Caki2 (cell line): ENCODE data around the gene ACO2. TPM values are rescaled to one million over a fixed set of nuclear protein-coding genes. Genes with fewer than 3 reads are reported as not detected.

ENCODE experiments used
- DNase-seq: peaks from one replicate; pipeline ENCODE4 v3.0.0-alpha.2; 2015; ENCODE audit warnings: low read depth
- in situ Hi-C: cut with HindIII; loops from 2 replicates; pipeline ENCODE4 v1.10.0; 2016; ENCODE audit warnings: low sequenced_read_pairs, low pct_unique_long_range_greater_than_20kb, mixed read lengths
- total RNA-seq: library from RNA; depleted of rRNA; stranded (reverse); fragments of >200 nt; shearing (Covaris generic); gene quantifications from 2 replicates; pipeline ENCODE4 v1.2.3, GENCODE V29; 2014; ENCODE audit warnings: low replicate concordance

Gene ACO2
- total RNA-seq, 1 experiment from 2014 or later = 152 TPM

- in situ Hi-C loops = no loop called here
- DNase-seq = no peak
Measured at GRCh38 chr22:41482319-41482935, 13.5 kb downstream of the ACO2 start.

DNA sequence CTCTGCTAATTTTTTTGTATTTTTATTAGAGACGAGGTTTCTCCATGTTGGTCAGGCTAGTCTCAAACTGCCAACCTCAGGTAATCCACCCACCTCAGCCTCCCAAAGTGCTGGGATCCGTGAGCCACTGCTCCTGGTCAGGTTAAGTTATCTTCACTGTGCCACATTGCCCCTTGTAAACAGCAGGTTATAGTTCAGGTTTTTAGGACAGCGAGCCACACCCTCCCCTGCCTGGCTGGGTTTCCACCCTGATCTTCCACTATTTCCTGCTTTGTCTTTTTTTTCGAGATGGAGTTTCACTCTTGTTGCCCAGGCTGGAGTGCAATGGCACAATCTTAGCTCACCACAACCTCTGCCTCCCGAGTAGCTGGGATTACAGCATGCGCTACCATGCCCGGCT, 16.1 kb downstream of the ACO2 start:
- no peak for DNase-seq

GRCh38 chr22:41487037-41487935, 18.4 kb downstream of the ACO2 start:
- no peak for DNase-seq
- in situ Hi-C loops = no loop called here

More for the DNA sequence above, 16.1 kb downstream of the ACO2 start:
- in situ Hi-C loops = no loop called here

DNA sequence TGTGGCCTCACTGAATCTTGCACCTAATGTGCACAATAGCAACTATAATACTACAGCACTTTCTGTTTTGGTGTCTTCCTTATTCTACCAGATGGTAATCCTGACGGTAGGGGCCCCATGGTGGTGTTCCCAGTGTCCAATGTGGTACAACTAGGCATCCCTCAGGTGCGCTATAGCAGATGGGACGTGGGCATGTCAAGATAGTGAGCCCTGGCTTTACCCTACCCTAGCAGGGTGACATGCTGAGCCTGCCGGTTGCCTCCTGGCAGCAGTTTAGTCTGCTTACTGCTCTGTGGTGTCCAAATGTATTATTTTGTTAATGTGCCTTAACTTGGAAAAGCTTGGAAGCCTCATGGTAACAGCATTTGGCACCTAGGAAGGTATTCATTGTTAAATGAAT, 19.2 kb downstream of the ACO2 start:
- in situ Hi-C loops = no loop called here

GRCh38 chr22:41488596-41489385, 19.9 kb downstream of the ACO2 start:
- no peak for DNase-seq
- in situ Hi-C loops = no loop called here

More for the DNA sequence above, 19.2 kb downstream of the ACO2 start:
- no peak for DNase-seq

GRCh38 chr22:41491374-41492100, 22.6 kb downstream of the ACO2 start:
- in situ Hi-C loops = no loop called here

DNA sequence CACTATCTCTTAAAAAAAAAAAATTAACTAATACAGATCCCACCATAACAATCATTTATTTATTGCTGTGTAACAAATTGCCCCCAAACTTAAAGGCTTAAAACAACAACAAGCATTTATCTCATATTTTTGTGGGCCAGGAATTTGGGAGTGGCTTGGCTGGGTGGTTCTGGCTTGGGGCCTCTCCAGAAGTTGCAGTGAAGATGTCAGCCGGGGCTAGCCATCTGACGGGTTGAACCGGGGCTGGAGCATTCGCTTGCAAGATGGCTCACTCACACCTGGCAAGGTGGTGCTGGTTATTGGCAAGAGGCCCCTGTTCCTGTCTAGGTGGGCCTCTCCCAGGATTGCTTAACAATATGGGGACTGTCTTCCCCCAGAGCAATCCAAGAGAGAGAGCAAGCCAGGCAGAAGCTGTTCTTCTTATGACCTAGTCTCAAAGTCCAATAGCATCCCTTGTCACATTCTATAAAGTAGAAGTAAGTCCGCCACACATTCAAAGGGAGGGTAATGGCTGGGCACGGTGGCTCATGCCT, 29.5 kb downstream of the ACO2 start:
- DNase-seq = no peak

More at GRCh38 chr22:41491374-41492100, 22.6 kb downstream of the ACO2 start:
- no peak for DNase-seq

GRCh38 chr22:41499624-41500280, 30.8 kb downstream of the ACO2 start:
- in situ Hi-C loops = no loop called here
- no peak for DNase-seq

More for the DNA sequence above, 29.5 kb downstream of the ACO2 start:
- in situ Hi-C loops = no loop called here

GRCh38 chr22:41500303-41500702, 31.4 kb downstream of the ACO2 start:
- in situ Hi-C loops = no loop called here
- DNase-seq = no peak

DNA sequence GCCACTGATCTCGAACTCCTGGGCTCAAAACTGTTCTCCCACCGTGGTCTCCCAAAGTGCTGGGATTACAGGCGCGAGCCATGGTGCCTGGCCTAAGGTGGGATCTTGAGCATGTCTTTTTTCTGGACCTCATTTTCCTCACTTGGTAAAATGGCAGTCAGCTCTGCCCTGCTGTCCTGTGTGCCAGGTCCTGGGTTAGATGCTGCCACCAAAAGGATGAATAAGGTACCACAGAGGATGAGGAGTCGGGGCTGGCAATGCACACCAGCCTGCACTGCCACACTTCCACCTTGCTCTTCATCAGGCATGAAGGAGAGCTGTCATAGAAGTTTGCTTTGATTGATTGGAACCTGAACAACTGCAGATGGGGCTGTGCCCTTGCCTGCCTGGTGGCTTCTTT, 32.3 kb downstream of the ACO2 start:
- DNase-seq = no peak
- in situ Hi-C loops = no loop called here

GRCh38 chr22:41504397-41504796, 35.5 kb downstream of the ACO2 start:
- DNase-seq = no peak
- in situ Hi-C loops = no loop called here

DNA sequence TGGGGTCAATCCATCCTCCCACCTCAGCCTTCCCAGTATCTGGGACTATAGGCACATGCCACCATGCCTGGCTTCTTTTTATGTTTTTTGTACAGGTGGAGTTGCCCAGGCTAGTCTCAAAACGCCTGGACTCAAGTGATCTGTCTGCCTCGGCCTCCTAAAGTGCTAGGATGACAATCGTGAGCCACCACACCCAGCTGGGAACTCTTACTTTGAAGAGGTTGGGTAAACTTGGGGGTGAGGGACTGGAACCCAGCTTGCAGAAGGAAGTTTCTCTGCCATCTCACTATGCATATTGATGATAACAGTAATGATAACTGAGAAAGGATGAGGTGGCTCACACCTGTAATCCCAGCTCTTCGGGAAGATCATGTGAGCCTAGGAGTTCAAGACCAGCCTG, 35.9 kb downstream of the ACO2 start:
- DNase-seq = no peak
- in situ Hi-C loops = no loop called here

DNA sequence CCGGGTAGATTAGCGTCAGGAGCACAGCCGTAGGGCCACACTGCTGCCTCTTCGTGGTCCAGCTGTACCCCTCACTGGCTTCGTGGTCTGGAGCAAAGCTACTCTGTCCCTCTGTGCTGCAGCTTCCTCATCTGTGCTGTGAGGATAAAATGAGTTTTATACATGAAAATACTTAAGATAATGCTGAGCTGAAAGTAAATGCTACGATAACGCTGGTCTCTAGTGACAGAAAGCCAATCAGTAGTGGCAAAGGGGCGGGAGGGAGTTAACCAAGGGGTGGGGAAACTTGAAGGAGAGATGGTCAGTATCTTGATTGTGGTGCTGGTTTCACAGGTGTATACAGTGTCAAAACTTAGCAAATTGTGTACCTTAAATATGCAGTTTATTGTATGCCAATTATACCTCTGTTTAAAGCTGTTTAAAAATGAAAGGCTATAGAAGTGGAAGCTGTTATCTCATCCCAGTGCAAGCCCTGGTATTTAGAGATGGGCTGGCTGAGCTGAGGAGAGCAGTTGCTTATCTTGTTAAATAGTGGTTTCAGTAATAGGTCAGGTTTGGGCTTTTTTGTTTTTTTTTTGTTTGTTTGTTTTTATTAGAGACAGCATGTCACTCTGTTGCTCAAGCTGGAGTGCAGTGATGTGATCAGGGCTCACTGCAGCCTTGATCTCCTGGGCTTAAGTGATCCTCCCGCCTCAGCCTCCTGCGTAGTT, 36.7 kb downstream of the ACO2 start:
- in situ Hi-C loops = no loop called here
- no peak for DNase-seq

- in situ Hi-C loops = no loop called here
Measured at GRCh38 chr22:41507330-41508063, 38.6 kb downstream of the ACO2 start.

GRCh38 chr22:41508770-41509170, 39.9 kb downstream of the ACO2 start:
- DNase-seq = no peak
- in situ Hi-C loops = no loop called here

More at GRCh38 chr22:41507330-41508063, 38.6 kb downstream of the ACO2 start:
- no peak for DNase-seq

DNA sequence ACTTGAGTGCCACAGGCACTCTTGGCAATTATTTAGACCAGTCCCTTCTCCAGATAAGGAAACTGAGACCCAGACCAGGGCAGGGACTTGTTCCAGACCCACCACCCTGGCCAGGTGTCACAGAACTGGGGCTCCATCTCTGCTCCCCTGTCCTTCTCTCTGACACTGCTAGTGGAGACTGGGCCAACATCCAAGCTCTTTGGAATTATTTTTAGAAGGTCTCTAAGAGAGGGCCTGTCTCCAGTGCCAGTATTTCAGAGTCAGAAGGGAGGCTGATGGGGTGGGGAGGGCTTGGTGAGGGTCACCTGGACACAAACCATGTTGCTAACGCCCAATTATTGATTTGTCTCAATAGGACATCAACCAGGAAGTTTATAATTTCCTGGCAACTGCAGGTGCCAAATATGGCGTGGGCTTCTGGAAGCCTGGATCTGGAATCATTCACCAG, 42.6 kb downstream of the ACO2 start:
- in situ Hi-C loops = no loop called here
- no peak for DNase-seq
